Measurements from ENCODE around the gene NHEJ1. TPM values are rescaled to one million over a fixed set of nuclear protein-coding genes. Genes with fewer than 3 reads are reported as not detected.

NHEJ1 gene
- total RNA-seq, 1 donor from 2014 or later = 18.8 TPM

DNA sequence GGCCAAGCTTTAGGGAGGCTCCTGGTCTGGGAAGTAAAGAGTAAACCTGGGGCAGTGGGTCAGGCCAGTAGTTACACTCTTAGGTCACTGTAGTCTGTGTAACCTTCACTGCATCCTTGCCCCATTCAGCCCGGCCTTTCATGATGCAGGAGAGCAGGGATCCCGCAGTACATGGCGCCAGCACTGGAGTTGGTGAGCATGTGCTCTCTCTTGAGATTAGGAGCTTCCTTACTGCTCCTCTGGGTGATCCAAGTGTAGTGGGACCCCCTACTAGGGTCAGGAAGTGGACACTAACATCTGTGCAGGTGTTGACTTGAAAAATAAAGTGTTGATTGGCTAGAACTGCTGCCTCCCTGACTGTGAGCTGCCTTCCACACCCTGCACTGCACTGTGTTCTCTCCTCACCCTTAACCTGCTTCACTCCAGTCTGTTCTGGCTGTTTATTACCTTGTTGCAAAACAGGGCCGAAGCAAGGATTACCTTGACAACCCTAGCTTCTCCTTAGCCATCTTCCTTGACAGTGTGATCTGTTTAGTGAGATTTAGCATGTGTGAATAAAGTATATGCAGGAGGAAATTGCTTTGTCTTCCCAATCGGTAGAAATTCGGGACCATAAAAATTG is 22.6 kb upstream of the NHEJ1 start:
- intact Hi-C loops (cut with micrococcal nuclease) = no loop called here

DNA sequence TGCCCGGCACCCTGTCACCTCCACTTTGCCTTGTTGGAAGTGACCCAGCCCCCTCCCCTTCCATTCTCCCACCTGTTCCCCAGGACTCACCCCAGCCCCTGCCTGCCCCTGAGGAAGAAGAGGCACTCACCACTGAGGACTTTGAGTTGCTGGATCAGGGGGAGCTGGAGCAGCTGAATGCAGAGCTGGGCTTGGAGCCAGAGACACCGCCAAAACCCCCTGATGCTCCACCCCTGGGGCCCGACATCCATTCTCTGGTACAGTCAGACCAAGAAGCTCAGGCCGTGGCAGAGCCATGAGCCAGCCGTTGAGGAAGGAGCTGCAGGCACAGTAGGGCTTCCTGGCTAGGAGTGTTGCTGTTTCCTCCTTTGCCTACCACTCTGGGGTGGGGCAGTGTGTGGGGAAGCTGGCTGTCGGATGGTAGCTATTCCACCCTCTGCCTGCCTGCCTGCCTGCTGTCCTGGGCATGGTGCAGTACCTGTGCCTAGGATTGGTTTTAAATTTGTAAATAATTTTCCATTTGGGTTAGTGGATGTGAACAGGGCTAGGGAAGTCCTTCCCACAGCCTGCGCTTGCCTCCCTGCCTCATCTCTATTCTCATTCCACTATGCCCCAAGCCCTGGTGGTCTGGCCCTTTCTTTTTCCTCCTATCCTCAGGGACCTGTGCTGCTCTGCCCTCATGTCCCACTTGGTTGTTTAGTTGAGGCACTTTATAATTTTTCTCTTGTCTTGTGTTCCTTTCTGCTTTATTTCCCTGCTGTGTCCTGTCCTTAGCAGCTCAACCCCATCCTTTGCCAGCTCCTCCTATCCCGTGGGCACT is 21.9 kb upstream of the NHEJ1 start:
- intact Hi-C loops (cut with micrococcal nuclease) = no loop called here

DNA sequence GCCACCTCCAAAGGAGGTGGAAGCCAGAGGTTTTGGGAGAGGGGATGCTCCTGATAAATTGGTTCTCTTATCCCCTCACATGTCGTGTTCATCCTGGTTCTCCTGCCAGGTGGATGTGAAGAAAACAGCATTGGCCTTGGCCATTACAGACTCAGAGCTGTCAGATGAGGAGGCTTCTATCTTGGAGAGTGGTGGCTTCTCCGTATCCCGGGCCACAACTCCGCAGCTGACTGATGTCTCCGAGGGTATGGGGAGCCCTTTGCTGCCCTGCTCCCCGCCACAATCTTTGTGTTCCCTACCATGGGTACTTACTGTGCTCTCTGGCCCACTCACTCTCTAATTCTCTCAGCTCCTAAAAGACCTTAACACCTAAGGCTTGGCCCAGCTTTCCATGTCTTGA is 20.9 kb upstream of the NHEJ1 start:
- intact Hi-C loops (cut with micrococcal nuclease) = no loop called here

DNA sequence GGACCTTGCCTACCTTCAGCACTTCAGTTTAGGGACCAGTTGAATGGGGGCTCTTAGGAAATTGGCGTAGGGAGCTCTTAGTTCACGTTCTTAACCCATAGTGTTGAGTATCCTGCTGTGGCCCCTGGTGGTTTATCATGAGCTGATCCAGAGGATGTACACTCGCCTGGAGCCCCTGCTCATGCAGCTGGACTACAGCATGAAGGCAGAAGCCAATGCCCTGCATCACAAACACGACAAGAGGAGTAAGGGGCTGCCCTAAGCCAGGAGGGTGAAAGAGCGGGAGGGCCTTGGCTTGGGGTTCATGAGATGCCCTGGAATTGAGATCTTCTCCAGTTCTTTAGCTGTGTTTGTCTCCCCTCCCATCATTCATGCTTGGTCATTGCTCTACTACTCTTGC is 20.3 kb upstream of the NHEJ1 start:
- intact Hi-C loops (cut with micrococcal nuclease) = no loop called here

DNA sequence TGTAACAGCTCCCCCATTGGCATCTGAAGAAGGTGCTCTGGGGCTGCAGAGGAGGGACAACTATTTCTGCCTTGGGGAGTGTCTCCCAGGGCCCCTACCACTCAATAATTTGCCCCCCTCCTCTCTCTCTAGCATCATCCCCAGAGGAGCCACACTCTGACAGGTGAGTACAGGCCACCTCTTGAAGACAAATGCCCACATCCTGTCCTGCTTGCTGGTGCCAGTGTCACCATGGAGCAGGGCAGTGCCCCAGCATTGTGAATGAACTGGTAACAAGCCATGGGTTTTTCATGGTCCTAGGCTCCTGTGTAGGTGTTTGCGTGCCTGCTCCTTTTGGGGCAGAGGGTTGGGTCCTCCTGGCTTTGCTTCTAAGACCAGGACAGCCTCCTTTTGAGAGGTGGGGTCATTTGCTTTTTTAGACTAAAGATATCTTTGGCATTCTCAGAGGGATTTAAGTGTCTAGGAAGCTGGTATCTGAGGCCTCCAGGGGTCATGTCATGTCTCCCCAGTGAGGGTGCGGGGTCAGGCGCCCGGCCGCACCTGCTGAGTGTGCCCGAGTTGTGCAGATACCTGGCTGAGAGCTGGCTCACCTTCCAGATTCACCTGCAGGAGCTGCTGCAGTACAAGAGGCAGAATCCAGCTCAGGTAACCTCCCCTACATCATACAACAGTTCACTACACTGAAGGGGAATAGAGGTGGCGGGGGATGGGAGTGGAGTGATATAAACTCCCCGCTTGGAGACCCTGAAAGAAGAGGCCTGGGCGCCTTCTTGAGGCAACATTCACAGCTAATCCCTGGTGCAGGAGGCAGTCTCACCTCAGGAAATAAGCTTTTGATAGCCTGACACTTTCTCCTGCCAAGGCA is 19.2 kb upstream of the NHEJ1 start:
- intact Hi-C loops (cut with micrococcal nuclease) = loop anchor here (5.0 kb wide), 6 partner anchors 117 to 953 kb away; partner anchors contain the start of genes CHPF, CNOT9, CTDSP1 and STK11IP

DNA sequence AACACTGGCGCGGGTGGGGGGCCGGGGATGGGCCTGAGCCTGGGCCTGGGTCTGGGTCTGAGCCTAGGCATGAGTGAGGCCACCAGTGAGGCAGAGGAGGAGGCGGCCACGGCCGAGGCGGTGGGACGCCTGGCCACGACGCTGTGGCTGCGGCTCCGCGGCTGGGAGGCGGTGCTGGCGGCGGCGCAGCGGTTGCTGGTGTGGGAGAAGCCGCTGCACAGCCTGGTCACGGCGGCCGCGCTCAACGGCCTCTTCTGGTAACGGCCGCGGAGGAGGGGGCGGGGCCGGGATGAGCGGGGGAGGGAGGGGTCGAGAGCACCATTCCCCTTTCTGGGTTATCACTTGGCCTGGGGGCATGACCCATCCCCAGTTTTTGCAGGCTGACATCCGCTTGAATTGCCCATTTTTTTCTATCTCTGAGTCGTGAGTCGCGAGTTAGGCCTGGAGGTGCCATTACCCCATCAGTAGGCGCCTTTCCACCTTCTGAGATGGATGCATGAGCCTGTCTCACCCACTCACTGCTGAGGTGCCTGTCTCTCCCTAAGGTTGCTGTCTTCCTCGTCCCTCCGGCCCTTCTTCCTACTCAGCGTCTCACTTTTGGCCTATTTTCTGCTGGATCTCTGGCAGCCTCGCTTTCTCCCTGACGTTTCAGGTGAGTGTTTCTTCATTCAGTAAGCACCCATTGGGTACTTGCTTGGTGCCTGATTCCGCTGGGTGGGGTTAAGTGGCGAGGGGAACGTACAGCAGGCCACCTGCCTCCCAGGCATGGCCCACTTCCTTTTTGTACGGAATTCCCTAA is 18.0 kb upstream of the NHEJ1 start:
- intact Hi-C loops (cut with micrococcal nuclease) = loop anchor here (1.0 to 5.0 kb wide), 8 partner anchors 28 to 951 kb away; partner anchors contain the start of genes ANKZF1, ATG9A, CHPF and CNOT9

DNA sequence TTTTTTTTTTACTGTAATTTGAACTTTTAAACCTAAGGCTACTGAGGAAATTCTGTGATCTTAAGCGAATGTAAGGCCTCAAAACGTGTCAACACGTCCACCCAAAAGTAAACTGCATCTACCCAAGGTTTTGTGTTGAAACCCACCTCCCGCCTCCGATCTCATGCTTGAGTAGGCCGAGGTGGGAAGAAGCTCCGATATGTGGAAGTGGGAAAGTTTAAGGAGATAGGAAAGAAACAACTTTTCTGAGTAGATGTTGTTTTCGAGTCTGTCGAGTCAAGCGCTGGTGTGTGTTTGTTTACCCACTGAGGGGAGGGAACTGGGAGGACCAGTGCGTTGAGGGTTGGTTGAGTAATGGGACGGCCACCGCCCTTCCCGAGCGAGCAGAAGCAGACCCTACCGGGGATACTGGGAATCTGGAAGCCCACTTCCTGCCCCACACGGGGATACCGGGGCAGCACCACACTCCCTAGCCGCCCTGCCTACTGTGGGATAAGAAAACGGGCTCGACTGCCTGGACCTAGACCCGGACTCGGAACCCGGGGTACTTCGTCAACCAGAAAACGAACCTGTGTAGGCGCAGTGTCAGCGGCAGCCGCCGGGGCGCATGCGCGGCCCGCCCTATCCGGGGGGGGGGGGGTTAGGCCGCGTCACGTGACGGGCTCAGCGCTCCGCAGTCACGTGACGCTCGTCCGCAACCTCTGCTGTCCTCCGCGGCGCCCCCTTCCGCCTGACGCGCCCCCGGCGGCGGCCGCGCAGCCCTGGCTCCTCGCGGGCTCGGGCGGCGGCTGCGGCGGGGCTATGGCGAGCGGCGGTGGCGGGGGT is 17.1 kb upstream of the NHEJ1 start, which contains the start of gene RETREG2:
TSS of gene RETREG2 (plus strand) at position 724 of the 825 bp plus-strand sequence. CDS start at position 802, 78 bp downstream.
- intact Hi-C loops (cut with micrococcal nuclease) = loop anchor here (1.0 to 5.0 kb wide), 16 partner anchors 17 to 950 kb away; partner anchors contain the start of genes ABCB6, ANKZF1, ATG9A and CHPF

DNA sequence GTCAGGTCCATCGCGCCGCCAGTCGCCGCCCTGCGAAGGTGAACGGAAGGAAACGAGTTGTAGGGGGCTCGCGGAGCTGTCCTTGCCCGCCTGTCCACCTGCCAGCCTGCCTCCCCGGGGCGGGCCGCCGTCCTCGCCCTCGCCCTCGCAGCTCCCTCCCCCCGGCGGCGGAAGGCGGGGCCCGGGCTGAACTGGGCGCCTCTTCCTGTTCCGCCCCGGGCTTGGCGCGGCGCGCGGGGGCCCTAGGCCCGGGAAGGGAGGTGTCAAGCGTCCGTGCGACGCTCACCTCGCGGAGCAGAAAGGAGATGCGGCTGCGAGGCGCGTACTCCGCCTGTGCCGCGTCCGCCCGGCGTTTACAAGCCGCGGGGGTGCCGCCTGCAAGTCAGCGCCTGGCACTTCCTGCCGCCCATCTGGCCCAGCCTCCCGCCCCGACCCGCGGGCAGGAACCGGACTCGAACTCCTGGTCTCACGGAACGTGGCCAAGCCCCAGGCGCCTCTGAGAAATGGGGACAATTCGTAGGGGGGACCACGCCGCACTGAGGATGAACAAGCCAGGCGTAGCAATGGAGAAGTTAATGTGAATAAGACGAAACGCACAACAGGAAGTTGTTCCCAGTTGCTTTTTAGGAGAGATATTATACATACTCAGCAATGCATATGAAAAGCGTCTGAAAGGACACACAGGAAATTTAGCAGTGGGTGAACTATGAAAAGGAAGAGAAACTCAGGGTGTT is 16.4 kb upstream of the NHEJ1 start, which contains the start of gene CNPPD1:
TSS of gene CNPPD1 (minus strand) at position 108 of the 734 bp plus-strand sequence. CDS start at position 11, 97 bp downstream.
- intact Hi-C loops (cut with micrococcal nuclease) = loop anchor here (1.0 to 5.0 kb wide), 14 partner anchors 17 to 950 kb away; partner anchors contain the start of genes ABCB6, CHPF, CNOT9 and CTDSP1

DNA sequence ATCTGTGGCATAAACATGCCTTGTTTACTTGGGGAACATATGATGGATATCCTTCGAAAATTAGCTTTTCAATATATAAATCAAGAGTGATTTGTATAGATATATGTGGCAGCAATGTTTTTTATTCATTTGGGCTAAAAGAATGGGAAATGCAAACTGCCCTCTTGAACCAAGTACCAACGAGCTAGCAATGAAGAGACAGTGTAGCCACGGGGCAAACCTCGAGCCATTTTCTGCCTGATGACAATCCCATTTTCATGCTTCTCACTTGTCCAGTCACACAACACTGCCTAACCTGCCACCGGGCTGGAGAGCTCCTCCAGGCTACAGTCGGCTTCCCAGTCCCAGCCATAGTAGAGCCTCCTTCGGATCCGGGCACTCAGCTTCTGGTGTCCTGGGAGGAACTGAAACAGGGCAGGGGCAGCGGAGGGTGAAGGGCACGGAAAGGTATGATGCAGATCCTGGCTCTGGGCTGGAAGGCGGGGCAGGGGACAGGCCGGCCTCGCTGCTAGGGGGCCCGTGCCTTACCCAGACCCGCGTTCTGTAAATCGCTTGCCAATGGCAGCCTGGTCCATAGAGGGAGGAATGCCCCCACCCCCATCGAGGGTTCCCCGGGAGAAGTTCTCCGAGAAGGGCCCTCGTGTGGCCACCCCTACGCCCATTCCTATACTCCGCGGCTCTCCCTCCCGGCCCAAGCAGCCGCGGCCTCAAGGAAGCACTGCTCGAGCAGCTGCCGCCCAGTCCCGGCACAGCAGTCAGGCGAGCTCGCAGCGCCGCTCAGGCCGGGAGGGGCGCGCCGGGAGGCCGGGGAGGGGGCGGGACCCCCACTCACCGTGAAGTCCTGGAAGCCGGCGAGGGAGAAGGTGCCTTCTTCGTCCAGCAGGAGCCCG is 15.6 kb upstream of the NHEJ1 start:
- intact Hi-C loops (cut with micrococcal nuclease) = loop anchor here (2.0 to 5.0 kb wide), 8 partner anchors 43 to 949 kb away; partner anchors contain the start of genes ABCB6, CHPF, CNOT9 and CTDSP1

DNA sequence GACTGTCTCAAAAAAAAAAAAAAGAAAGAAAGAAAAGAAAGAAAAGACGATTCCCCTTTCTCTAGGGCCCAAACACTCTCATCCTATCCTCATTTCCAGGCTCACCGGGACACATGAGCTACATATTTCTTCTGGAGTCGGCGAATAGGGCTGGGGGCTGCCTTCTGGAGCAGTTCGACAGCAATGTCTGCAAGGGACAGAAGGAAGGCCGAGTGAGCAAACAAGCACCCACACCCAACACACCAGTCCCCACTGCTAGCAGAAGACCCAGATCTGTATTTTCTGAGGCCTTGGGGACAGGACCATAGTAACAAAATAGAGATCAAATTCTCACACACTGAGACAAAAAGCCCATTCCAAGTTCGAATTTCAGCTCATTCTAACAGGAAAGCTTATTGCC is 14.9 kb upstream of the NHEJ1 start:
- intact Hi-C loops (cut with micrococcal nuclease) = loop anchor here (5.0 kb wide), 6 partner anchors 122 to 948 kb away; partner anchors contain the start of genes CHPF, CNOT9, CTDSP1 and STK11IP

DNA sequence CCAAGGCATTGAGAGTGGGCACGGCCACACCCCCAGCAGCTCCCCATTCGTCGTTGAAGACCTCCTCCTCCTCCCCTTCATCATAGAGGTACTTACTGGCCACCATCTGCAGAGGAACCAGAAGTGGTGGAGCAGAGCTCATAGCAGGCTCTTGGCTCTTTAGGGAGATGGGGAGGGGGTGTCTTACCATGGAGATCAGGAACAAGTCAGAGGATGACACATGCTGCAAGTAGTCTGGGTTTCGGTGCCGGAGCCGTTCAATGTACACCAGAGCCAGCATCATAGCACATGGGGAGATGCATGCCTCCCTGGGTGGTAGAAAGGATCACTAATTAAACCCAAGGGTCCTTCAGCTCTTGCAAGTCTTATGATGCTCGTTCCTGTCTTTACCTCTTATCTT is 14.2 kb upstream of the NHEJ1 start:
- intact Hi-C loops (cut with micrococcal nuclease) = loop anchor here (5.0 kb wide), 6 partner anchors 122 to 948 kb away; partner anchors contain the start of genes CHPF, CNOT9, CTDSP1 and STK11IP

DNA sequence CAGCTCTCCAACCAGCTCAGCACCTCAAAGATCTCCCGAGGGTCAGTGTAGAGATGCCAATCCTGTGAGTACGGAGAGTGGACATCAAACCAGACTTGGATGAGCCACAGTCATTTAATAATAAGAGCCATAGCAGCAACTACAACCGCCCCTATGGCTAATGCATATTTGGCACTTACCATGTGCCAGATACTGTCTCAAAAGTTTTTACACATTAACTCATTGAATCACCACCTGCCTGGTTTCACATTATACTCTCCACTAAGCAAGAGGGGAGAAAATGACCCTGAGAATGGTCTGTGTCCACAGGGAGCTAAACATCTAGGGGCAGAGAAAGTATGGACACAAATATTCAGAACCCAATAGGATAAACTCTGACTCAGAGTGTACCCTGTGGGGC is 13.5 kb upstream of the NHEJ1 start:
- intact Hi-C loops (cut with micrococcal nuclease) = no loop called here

DNA sequence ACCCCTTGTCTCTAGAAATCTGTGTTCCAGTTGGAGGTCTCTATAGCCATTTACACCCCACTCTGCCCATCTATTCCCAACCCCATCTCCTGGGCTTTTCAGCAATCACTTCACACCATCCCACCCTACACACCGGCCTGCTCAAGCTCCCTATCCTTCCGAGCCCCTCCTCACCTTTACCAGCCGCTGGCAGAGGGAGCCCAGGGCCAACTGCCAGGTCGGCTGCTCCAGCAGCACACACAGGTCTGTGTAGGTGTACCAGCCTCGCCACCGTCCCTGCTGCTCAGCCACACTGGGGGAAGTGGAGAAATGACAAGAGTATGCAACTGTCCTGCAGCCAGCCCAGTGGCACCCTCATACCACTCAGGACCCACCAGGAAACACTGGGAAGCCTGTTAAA is 12.6 kb upstream of the NHEJ1 start:
- intact Hi-C loops (cut with micrococcal nuclease) = no loop called here

DNA sequence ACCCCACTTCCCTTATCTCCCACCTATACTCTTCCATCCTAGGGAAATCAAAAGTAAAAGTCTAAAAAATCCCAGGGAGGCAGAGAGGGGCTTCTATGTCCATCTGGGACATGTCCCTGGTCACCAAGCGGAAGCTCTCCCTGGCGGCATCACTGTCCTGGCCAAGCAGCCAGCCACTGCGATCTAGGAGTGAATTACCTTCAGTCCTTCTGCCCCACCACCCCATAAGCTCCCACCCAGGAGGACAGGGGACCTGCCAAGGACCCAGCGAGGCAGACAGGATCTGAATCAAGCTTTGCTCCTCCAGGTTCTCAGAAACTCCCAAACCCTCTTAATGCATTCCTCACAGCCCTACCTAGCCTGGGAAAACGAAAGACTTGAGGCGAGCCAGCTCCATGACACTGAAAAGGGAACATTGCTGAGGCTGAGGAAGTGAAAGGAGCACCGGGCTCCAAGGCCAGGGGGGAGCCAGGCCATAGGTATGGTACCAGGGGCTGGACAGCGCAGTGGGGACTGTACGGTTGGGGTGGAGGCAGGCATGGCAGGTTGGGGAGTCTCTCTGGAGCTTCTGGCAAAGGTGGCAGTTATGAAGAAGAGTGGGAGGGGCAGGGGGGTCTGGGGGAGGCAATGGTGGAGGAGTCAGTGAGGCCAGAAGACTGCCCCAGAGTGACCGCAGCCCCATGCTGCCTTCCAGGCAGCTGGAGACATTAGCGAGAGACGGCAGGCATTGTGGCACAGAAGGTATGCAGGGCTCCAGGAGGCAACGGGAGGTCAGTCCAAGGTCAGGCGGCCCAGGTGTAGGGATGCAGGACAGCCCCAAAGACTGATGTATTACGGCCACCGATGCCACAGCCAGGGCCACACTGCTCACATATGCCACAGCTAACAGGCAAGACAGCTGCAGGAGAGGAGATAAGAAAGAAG is 11.9 kb upstream of the NHEJ1 start:
- intact Hi-C loops (cut with micrococcal nuclease) = no loop called here

DNA sequence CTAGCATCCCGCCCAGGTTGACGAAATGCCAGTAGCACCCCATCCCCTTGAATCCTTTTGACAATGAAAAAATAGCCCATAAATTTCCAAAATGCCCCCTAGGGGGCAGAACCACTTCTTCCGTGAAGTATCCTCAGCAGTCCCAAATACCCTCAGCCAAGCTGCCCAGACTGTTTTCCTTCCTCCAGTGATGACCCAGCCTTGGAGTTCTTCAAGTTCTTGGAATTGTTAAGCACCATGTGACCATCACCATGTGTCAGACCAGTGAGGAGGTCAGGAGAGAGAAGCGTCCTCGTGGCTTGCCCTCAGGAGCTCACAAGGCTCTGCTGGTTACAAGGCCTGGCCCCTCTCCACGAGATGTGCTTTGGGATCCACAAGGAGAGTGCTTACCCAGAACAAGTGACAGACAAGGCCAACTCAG is 10.6 kb upstream of the NHEJ1 start:
- intact Hi-C loops (cut with micrococcal nuclease) = loop anchor here (1.0 kb wide), 1 partner anchor 11 kb away; the partner anchor contains the start of gene NHEJ1

Data from T-helper 2 cell treated with Interferon-gamma antibody and Interleukin-4, amounts not matched to agents 100 ng/mL and 5 ng/mL, for 36 hours (primary cell).